ENCODE measurements around the gene CTNNAL1.

Gene CTNNAL1

GRCh38 chr9:109027176-109027575 lies 13.9 kb upstream of the CTNNAL1 start:
- DNase-seq: no peak

GRCh38 chr9:109026306-109026705 lies 13.0 kb upstream of the CTNNAL1 start:
- DNase-seq: no peak

GRCh38 chr9:109022873-109023272 lies 9.6 kb upstream of the CTNNAL1 start:
- DNase-seq: no peak

- DNase-seq: no peak
These were observed 7.5 kb upstream of the CTNNAL1 start for GRCh38 chr9:109020581-109021511.

GRCh38 chr9:109020113-109020512 lies 6.8 kb upstream of the CTNNAL1 start:
- DNase-seq: no peak

GRCh38 chr9:109019420-109019819 lies 6.1 kb upstream of the CTNNAL1 start:
- no peak for DNase-seq

- DNase-seq: no peak
These were observed 4.2 kb upstream of the CTNNAL1 start for GRCh38 chr9:109017493-109017892.

- DNase-seq: no peak
These were observed 3.8 kb upstream of the CTNNAL1 start for GRCh38 chr9:109017061-109017460.

GRCh38 chr9:109016132-109016531 lies 2.8 kb upstream of the CTNNAL1 start:
- DNase-seq: no peak

- DNase-seq: no peak
These were observed 1.4 kb upstream of the CTNNAL1 start for GRCh38 chr9:109014608-109015280.

GRCh38 chr9:109013679-109014607 lies 644 bp upstream of the CTNNAL1 start:
- DNase-seq: no peak

GRCh38 chr9:109012009-109012875 lies 1.1 kb downstream of the CTNNAL1 start:
- peak; percentile 58 for DNase-seq

- no peak for DNase-seq
These were observed 2.0 kb downstream of the CTNNAL1 start for GRCh38 chr9:109011231-109011671.

GRCh38 chr9:109010746-109011145 lies 2.6 kb downstream of the CTNNAL1 start:
- DNase-seq: peak; percentile 30

- no peak for DNase-seq
These were observed 7.6 kb downstream of the CTNNAL1 start for GRCh38 chr9:109005678-109006077.

GRCh38 chr9:109003116-109003515 lies 10.2 kb downstream of the CTNNAL1 start:
- DNase-seq: no peak

- no peak for DNase-seq
These were observed 11.2 kb downstream of the CTNNAL1 start for GRCh38 chr9:109002141-109002540.

- no peak for DNase-seq
These were observed 12.0 kb downstream of the CTNNAL1 start for GRCh38 chr9:109001275-109001676.

- no peak for DNase-seq
These were observed 16.2 kb downstream of the CTNNAL1 start for GRCh38 chr9:108997112-108997511.

GRCh38 chr9:108996643-108997042 lies 16.7 kb downstream of the CTNNAL1 start:
- no peak for DNase-seq

- DNase-seq: no peak
These were observed 18.6 kb downstream of the CTNNAL1 start for GRCh38 chr9:108994695-108995094.

GRCh38 chr9:108991479-108991878 lies 21.8 kb downstream of the CTNNAL1 start:
- no peak for DNase-seq

All from NCI-H510A treated with DMSO at 0.1 percent for 48 hours (cell line).